Measurements from ENCODE around the gene ZG16B. TPM values are rescaled to one million over a fixed set of nuclear protein-coding genes. Genes with fewer than 3 reads are reported as not detected.

The ZG16B gene
- total RNA-seq, 1 experiment from 2014 or later: not detected

DNA sequence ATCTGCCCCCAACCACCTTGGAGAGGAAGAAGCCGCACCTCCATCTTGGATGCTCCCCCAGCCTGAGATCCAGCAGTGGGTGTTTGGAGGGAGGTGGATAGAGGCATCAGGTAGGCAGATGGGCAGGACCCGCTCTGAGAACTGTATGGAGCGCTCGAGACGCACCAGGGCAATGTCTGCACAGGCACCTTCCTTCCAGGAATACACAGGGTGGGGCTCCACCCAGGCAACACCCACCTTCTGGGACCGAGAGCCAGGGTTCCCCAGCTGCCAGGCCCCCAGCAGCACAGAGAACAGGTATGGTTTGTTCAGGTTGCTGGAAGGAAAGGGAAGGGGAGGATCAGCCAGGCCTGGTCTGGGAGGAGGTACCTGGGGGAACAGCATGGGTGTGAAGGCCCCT lies 25.4 kb downstream of the ZG16B start:
- Histone ChIP-seq H3K27ac (ENCODE audit: insufficient read length, low read depth, low read length) (no peak overlapping the region), H3K4ac (ENCODE audit: low read depth, low read length) (no peak overlapping the region), H3K27me3 (ENCODE audit: insufficient read depth, low read length) (no peaks in the 10 kb centered on the region), H3K56ac (ENCODE audit: insufficient read length, low read depth, low read length) (no peak overlapping the region), H4K5ac (ENCODE audit: insufficient read length, low read depth, low read length) (no peak overlapping the region), H4K20me1 (ENCODE audit: control insufficient read depth, insufficient read depth, insufficient read length) (no peaks in the 10 kb centered on the region), H3K79me1 (ENCODE audit: insufficient read depth, low read depth, low read length, poor library complexity, severe bottlenecking) (no peaks in the 10 kb centered on the region), H2BK120ac (ENCODE audit: low read depth, low read length, poor library complexity, severe bottlenecking) (no peak overlapping the region), H2AK5ac (ENCODE audit: insufficient read length, low read length) (no peak overlapping the region), H3K9me3 (ENCODE audit: control insufficient read depth, low read depth, low read length) (no peaks in the 10 kb centered on the region), H2BK20ac (ENCODE audit: low read depth, low read length, poor library complexity, severe bottlenecking) (no peak overlapping the region), H4K91ac (ENCODE audit: insufficient read length, low read depth, low read length) (no peak overlapping the region), H2AFZ (ENCODE audit: low read length) (no peak overlapping the region), H3K18ac (ENCODE audit: insufficient read length, low read depth, low read length) (no peak overlapping the region), H3K9ac (ENCODE audit: extremely low read depth, insufficient read length, low read length) (no peak overlapping the region), H3K23me2 (ENCODE audit: insufficient read length, low read depth, low read length, poor library complexity, severe bottlenecking) (peaks cover 5% of the 10 kb centered on the region), H3T11ph (ENCODE audit: low read length) (no peak overlapping the region), H3K14ac (ENCODE audit: insufficient read depth, low read length) (no peak overlapping the region), H2BK15ac (ENCODE audit: low read depth, low read length) (no peak overlapping the region), H4K8ac (replicated peaks; ENCODE audit: insufficient read length, low read depth, low read length) (no peak overlapping the region), H3K4me1 (ENCODE audit: insufficient read depth, low read length) (no peaks in the 10 kb centered on the region; the same call in 1 of the 2 replicates), H3K79me2 (ENCODE audit: insufficient read depth, low read length) (no peaks in the 10 kb centered on the region), H2BK5ac (ENCODE audit: insufficient read length, low read length) (no peak overlapping the region), H2BK12ac (ENCODE audit: insufficient read length, low read depth, low read length) (no peak overlapping the region), H3K4me2 (ENCODE audit: insufficient read depth, insufficient read length, low read length) (no peak overlapping the region), H3K23ac (ENCODE audit: insufficient read length, low read depth, low read length) (no peak overlapping the region)
- TF ChIP-seq, protein P1, sequence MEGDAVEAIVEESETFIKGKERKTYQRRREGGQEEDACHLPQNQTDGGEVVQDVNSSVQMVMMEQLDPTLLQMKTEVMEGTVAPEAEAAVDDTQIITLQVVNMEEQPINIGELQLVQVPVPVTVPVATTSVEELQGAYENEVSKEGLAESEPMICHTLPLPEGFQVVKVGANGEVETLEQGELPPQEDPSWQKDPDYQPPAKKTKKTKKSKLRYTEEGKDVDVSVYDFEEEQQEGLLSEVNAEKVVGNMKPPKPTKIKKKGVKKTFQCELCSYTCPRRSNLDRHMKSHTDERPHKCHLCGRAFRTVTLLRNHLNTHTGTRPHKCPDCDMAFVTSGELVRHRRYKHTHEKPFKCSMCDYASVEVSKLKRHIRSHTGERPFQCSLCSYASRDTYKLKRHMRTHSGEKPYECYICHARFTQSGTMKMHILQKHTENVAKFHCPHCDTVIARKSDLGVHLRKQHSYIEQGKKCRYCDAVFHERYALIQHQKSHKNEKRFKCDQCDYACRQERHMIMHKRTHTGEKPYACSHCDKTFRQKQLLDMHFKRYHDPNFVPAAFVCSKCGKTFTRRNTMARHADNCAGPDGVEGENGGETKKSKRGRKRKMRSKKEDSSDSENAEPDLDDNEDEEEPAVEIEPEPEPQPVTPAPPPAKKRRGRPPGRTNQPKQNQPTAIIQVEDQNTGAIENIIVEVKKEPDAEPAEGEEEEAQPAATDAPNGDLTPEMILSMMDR (conservative IDR thresholded peaks at IDR 0.05): no peak
- no CpG with 5 or more reads among the region's 6 CpGs for WGBS (ENCODE audit: extremely low coverage, insufficient read length, low lambda C conversion rate)
- peaks cover 22% of the 10 kb centered on the region for H3K27me3 Mint-ChIP-seq (ENCODE audit: low read depth)
- H3K4me1 Mint-ChIP-seq: peaks cover 5 to 7% of the 10 kb centered on the region in 2 experiments; a peak in 3 of 4 replicates
- no peak overlapping the region for H3K27ac Mint-ChIP-seq
- DNase-seq: no peak
- peaks cover 0 to 11% (median 10%) of the 10 kb centered on the region in 3 experiments; a peak in 6 of 7 replicates for H3K36me3 Mint-ChIP-seq (ENCODE audit: insufficient read depth in 1 of 3, low read depth in 3 of 3)
- no peak overlapping the region for H3K4me3 Mint-ChIP-seq
- H3K9me3 Mint-ChIP-seq: peaks cover 14 to 20% of the 10 kb centered on the region in 2 experiments

All from H9 (cell line).